Loucy (cell line): ENCODE results near the gene NINL.

Experiments used
- CTCF ChIP-seq: fragments of 200-600 bp; sonication (generic); conservative IDR thresholded peaks from 2 replicates; pipeline ENCODE4 v1.5.1; 2014; ENCODE audit warnings: mild to moderate bottlenecking, antibody characterized with exemption, low read length
- EZH2phosphoT487 ChIP-seq: fragments of 200-600 bp; IDR thresholded peaks from 2 replicates; pipeline ENCODE4 v1.6.1; 2018; ENCODE audit warnings: antibody characterized with exemption, mild to moderate bottlenecking, moderate library complexity, borderline replicate concordance

- TF ChIP-seq CTCF (no peak), EZH2phosphoT487 (no peak)
These were observed 4.6 kb downstream of the NINL start for GRCh38 chr20:25580711-25581110.
